ENCODE measurements around the gene FAM153A.
"Not testable (repeated sequence)": the region's sequence is repeated elsewhere in the genome, so short reads cannot be mapped to it uniquely, and the experiment has no call there.

GRCh38 chr5:177719989-177720388, 62.7 kb downstream of the FAM153A start:
- TF ChIP-seq CTCF (IDR thresholded peaks at IDR 0.05; ENCODE audit: low read length); EZH2 (IDR thresholded peaks at IDR 0.05; ENCODE audit: borderline replicate concordance, low read length): not testable (repeated sequence)

All from OCI-LY1 (cell line).